NCI-H1436 treated with DMSO at 0.1 percent for 48 hours (cell line): Measurements from ENCODE around the gene ARHGEF40.

ENCODE experiments used
- DNase-seq: peaks from one replicate; lab custom pipeline; 2025; lab: John Stamatoyannopoulos, UW

The ARHGEF40 gene

GRCh38 chr14:21121122-21121521 is 51.0 kb downstream of the ARHGEF40 start:
- DNase-seq, result no peak

GRCh38 chr14:21123429-21123828 is 53.3 kb downstream of the ARHGEF40 start:
- DNase-seq, result no peak

- DNase-seq, result no peak
Observed at GRCh38 chr14:21133901-21134300, 63.8 kb downstream of the ARHGEF40 start.

GRCh38 chr14:21136024-21136423 is 65.9 kb downstream of the ARHGEF40 start:
- no peak for DNase-seq
